ENCODE data around the gene MATCAP1. TPM values are rescaled to one million over a fixed set of nuclear protein-coding genes. Genes with fewer than 3 reads are reported as not detected.

Gene MATCAP1
- total and polyA plus RNA-seq, 10 of the 15 experiments (the other 5 are each of a cell fraction or from before 2014, with no cell fraction given): 2.8 to 25.8 (median 8.6) TPM

DNA sequence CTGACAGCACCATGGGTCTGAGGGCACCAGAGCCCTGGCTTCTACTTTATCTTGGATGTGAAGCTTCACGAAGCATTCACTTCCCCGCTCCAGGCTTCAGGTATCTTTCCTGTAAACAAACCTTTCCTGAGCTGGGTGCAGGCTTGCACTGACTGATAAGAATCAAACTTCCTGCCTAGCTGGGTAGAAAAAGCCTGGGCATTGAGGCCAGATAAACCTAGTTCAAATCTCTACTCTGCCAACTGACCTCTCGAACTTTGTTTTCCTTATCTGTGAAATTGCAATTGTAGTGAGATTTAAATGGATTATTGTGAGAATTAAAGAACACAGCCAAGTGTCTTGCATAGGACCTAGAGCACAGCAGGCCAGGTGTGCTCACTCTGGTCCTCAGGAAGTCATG, 40.2 kb upstream of the MATCAP1 start:
- SMC1A ChIA-PET (ENCODE audit: uncharacterized antibody, unreplicated experiment): interaction anchor here (1.0 kb wide), 1 partner anchor 12 kb away, joined by 4 read pairs; no protein-coding TSS in a partner anchor
- in situ Hi-C loops (cut with MboI): no loop called here
- H3K79me2 ChIP-seq (ENCODE audit: control insufficient read depth, insufficient read depth, low read length): peaks cover 18% of the 10 kb centered on the region
- H3K9me3 ChIP-seq (replicated peaks; ENCODE audit: control insufficient read depth, insufficient read depth, low read length): no peaks in the 10 kb centered on the region
- H3K27me3 ChIP-seq (replicated peaks in 1 of 2; ENCODE audit: control insufficient read depth in 2 of 2, insufficient read depth in 2 of 2, low read length in 1 of 2): no peaks in the 10 kb centered on the region
- H3K36me3 ChIP-seq (ENCODE audit: control insufficient read depth in 2 of 2, insufficient read depth in 2 of 2, low read length in 1 of 2): no peaks in the 10 kb centered on the region
- 78% methylated on average over 3 of the region's 3 CpGs for WGBS (ENCODE audit: insufficient coverage, insufficient replicate concordance, low lambda C conversion rate, missing lambda C conversion rate)
- intact Hi-C loops (cut with micrococcal nuclease; ENCODE audit: unreplicated experiment): no loop called here
- no peak overlapping the region for H3K4me2 ChIP-seq (ENCODE audit: control insufficient read depth, insufficient read depth)
- H3K4me3 ChIP-seq: no peak overlapping the region
- no TSS peak for BruUV-seq (replicated peaks)
- no peak for FAIRE-seq
- RAD21 ChIA-PET (ENCODE audit: unreplicated experiment): no interaction called here
- POLR2A ChIA-PET: interaction anchor here (0.5 to 7.7 kb wide), 2 partner anchors 21 to 84 kb away, joined by 3 to 100 read pairs; partner anchors contain the start of genes FHOD1 and SLC9A5
- no peak overlapping the region for H3K9ac ChIP-seq (ENCODE audit: control insufficient read depth, insufficient read depth, low read length)
- H3K27ac ChIP-seq (ENCODE audit: control insufficient read depth, insufficient read depth): no peak overlapping the region
- TF ChIP-seq PAX8 (IDR thresholded peaks at IDR 0.05) (no peak), EGR1 (IDR thresholded peaks at IDR 0.05; ENCODE audit: borderline replicate concordance in 1 of 2, low read depth in 2 of 2, low read length in 2 of 2) (no peak), BCL3 (IDR thresholded peaks at IDR 0.05; ENCODE audit: borderline replicate concordance, insufficient read depth, low read depth, low read length, poor library complexity, severe bottlenecking) (no peak), IKZF2 (IDR thresholded peaks at IDR 0.05) (no peak)
- TF ChIP-seq, protein P1, sequence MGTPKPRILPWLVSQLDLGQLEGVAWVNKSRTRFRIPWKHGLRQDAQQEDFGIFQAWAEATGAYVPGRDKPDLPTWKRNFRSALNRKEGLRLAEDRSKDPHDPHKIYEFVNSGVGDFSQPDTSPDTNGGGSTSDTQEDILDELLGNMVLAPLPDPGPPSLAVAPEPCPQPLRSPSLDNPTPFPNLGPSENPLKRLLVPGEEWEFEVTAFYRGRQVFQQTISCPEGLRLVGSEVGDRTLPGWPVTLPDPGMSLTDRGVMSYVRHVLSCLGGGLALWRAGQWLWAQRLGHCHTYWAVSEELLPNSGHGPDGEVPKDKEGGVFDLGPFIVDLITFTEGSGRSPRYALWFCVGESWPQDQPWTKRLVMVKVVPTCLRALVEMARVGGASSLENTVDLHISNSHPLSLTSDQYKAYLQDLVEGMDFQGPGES (IDR thresholded peaks at IDR 0.05): no peak
- CTCF ChIA-PET: interaction anchor here (1.2 to 1.3 kb wide), 3 partner anchors 20 to 206 kb away, joined by 3 to 4 read pairs (median 3); no protein-coding TSS in a partner anchor
- ATAC-seq: no peak
- DNase-seq (ENCODE audit: low read depth, low spot score): no peak
- H4K20me1 ChIP-seq (ENCODE audit: control insufficient read depth, insufficient read depth): no peaks in the 10 kb centered on the region
- no peak overlapping the region for H2AFZ ChIP-seq (ENCODE audit: control insufficient read depth, low read depth, low read length)
- H3K4me1 ChIP-seq (ENCODE audit: control insufficient read depth, insufficient read depth, low read length): peaks cover 12% of the 10 kb centered on the region
